HEK293T (cell line): ENCODE data around the gene ADNP.

Experiments used
- ARNT ChIP-seq: fragments of 450-650 bp; IDR thresholded peaks from 2 replicates; pipeline ENCODE4 v1.6.1; 2017; ENCODE audit warnings: mild to moderate bottlenecking
- BHLHE40 ChIP-seq: fragments of 450-650 bp; IDR thresholded peaks from 2 replicates; pipeline ENCODE4 v1.6.1; 2016; ENCODE audit warnings: mild to moderate bottlenecking, moderate library complexity, borderline replicate concordance
- CTBP1 ChIP-seq: fragments of 450-650 bp; IDR thresholded peaks from 2 replicates; pipeline ENCODE4 v1.6.1; 2016; ENCODE audit warnings: borderline replicate concordance
- ELF4 ChIP-seq: fragments of 450-650 bp; IDR thresholded peaks from 2 replicates; pipeline ENCODE4 v1.6.1; 2017; ENCODE audit warnings: antibody characterized with exemption
- FOXA1 ChIP-seq: fragments of 450-650 bp; IDR thresholded peaks from 2 replicates; pipeline ENCODE4 v1.6.1; 2016; ENCODE audit warnings: mild to moderate bottlenecking
- FOXK2 ChIP-seq: fragments of 450-650 bp; IDR thresholded peaks from 2 replicates; pipeline ENCODE4 v1.6.1; 2016; ENCODE audit warnings: mild to moderate bottlenecking
- FOXM1 ChIP-seq: fragments of 450-650 bp; IDR thresholded peaks from 2 replicates; pipeline ENCODE4 v1.6.1; 2017; ENCODE audit warnings: mild to moderate bottlenecking, borderline replicate concordance
- L3MBTL2 ChIP-seq: fragments of 450-650 bp; conservative IDR thresholded peaks from 2 replicates; pipeline ENCODE4 v1.6.1; 2016; ENCODE audit warnings: mild to moderate bottlenecking
- LEF1 ChIP-seq: fragments of 450-650 bp; IDR thresholded peaks from 2 replicates; pipeline ENCODE4 v1.6.1; 2017; ENCODE audit warnings: mild to moderate bottlenecking, borderline replicate concordance
- SUZ12 ChIP-seq: fragments of 450-650 bp; IDR thresholded peaks from 2 replicates; pipeline ENCODE4 v1.6.1; 2016; ENCODE audit warnings: mild to moderate bottlenecking
- TARDBP ChIP-seq: fragments of 450-650 bp; IDR thresholded peaks from 2 replicates; pipeline ENCODE4 v1.6.1; 2016
- ZNF384 ChIP-seq: fragments of 450-650 bp; IDR thresholded peaks from 2 replicates; pipeline ENCODE4 v1.6.1; 2016

DNA sequence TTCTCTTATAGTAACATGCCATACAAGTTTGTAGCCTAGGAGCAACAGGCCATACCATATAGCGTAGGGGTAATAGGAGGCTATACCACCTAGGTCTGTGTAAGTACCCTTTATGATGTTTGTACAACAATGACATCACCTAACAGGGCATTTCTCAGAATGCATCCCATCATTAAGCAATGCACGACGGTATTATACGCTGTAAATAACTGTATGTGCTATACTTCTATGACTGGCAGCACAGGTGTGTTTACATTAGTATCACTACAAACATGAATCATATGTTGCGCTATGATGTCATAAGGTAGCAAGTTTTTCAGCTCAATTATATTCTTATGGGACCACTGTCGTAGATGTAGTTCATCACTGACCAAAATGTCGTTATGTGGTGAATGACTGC lies 31.0 kb downstream of the ADNP start:
- TF ChIP-seq LEF1 (no peak), SUZ12 (no peak), ARNT (no peak), BHLHE40 (no peak), FOXK2 (no peak), CTBP1 (no peak), TARDBP (no peak), ZNF384 (no peak), FOXM1 (no peak), ELF4 (no peak), L3MBTL2 (no peak), FOXA1 (no peak)
